Measurements from ENCODE around the gene DOCK2. TPM values are rescaled to one million over a fixed set of nuclear protein-coding genes. Genes with fewer than 3 reads are reported as not detected.

DOCK2 gene
- total RNA-seq, 1 experiment from 2014 or later: 0.26 TPM

DNA sequence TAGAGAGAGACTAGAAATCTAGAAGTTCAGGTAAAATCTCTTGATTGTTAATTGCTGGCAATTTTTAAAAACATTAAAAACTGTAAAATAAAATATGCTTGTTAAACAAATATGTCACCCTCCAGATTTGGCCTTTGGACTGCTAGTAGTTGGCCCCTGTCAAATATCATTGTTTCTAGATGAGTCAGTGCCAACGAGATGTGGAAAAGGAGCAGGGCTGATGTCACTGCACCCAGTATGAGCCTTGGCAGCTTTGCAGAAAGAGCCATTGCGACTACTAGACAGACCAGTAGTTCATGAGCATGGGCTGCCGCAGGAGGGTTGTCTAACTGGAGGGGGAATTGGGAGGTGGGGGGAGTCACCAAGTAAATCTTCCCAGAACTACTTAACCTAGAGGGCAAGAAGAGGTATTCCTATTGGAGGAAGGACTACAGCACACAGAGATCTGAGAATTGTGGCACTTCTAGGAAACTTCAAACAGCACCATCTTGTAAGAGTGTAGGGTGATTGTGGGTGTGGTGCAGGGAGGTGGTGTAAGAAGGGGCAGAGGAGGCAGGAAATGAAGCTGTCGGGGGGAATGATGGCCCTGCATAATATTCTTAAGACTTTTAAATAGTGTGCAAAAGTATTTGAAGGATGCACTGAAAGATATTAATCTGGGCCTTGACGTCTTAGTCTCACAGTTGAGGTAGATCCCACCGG lies 7.1 kb upstream of the DOCK2 start:
- H2AFZ ChIP-seq (ENCODE audit: low read length): peak overlapping the region; percentile 40; the same call in 1 of the 2 replicates
- H3K4me3 ChIP-seq (ENCODE audit: low read length): no peak overlapping the region
- ChIA-PET POLR2A (ENCODE audit: unreplicated experiment) (no interaction called here), CTCF (interaction anchor here (0.8 kb wide), 1 partner anchor 13 kb away, joined by 3 read pairs; no protein-coding TSS in a partner anchor)
- BruUV-seq (replicated peaks): no TSS peak
- H3K79me2 ChIP-seq (ENCODE audit: low read length): no peaks in the 10 kb centered on the region
- ATAC-seq (peak; percentile 65), DNase-seq (peak; percentile 86)
- TF ChIP-seq CTCF (conservative IDR thresholded peaks at IDR 0.05; ENCODE audit: low read depth, low read length) (no peak), EZH2phosphoT487 (IDR thresholded peaks at IDR 0.05; ENCODE audit: borderline replicate concordance, low read length) (no peak), EZH2 (IDR thresholded peaks at IDR 0.05; ENCODE audit: low read length, unreplicated experiment) (no peak)
- H3F3A ChIP-seq (ENCODE audit: low read length, unreplicated experiment): no peaks in the 10 kb centered on the region
- H3K9me2 ChIP-seq (replicated peaks; ENCODE audit: low read length): no peaks in the 10 kb centered on the region
- peaks cover 3% of the 10 kb centered on the region; the same call in 1 of the 2 replicates for H3K9me3 ChIP-seq (ENCODE audit: low read length)
- H3K4me1 ChIP-seq (ENCODE audit: insufficient read depth, low read length): peaks cover 46% of the 10 kb centered on the region
- intact Hi-C loops (cut with micrococcal nuclease): no loop called here
- no peaks in the 10 kb centered on the region for H4K20me1 ChIP-seq (ENCODE audit: low read length)
- no peaks in the 10 kb centered on the region for H3K27me3 ChIP-seq (ENCODE audit: low read length)
- H3K36me3 ChIP-seq (ENCODE audit: low read depth, low read length): no peaks in the 10 kb centered on the region
- H3K9ac ChIP-seq (ENCODE audit: low read length): no peak overlapping the region
- H3K4me2 ChIP-seq (ENCODE audit: low read length): peak overlapping the region; percentile 16; the same call in 1 of the 2 replicates
- peak overlapping the region; percentile 41 for H3K27ac ChIP-seq (ENCODE audit: low read length)

- H3K27me3 ChIP-seq (ENCODE audit: low read length): no peaks in the 10 kb centered on the region
- POLR2A ChIA-PET (ENCODE audit: unreplicated experiment): interaction anchor here (0.7 kb wide), 1 partner anchor 9 kb away, joined by 3 read pairs; no protein-coding TSS in a partner anchor
- H3F3A ChIP-seq (ENCODE audit: low read length, unreplicated experiment): no peaks in the 10 kb centered on the region
- no peak overlapping the region for H3K27ac ChIP-seq (ENCODE audit: low read length)
- H4K20me1 ChIP-seq (ENCODE audit: low read length): no peaks in the 10 kb centered on the region
- H3K4me2 ChIP-seq (ENCODE audit: low read length): no peak overlapping the region
- peaks cover 45% of the 10 kb centered on the region for H3K4me1 ChIP-seq (ENCODE audit: insufficient read depth, low read length)
- BruUV-seq (replicated peaks): no TSS peak
- H3K36me3 ChIP-seq (ENCODE audit: low read depth, low read length): no peaks in the 10 kb centered on the region
- intact Hi-C loops (cut with micrococcal nuclease): no loop called here
- no peaks in the 10 kb centered on the region for H3K9me2 ChIP-seq (replicated peaks; ENCODE audit: low read length)
- DNase-seq (no peak), ATAC-seq (no peak)
- peaks cover 3% of the 10 kb centered on the region; the same call in 1 of the 2 replicates for H3K9me3 ChIP-seq (ENCODE audit: low read length)
- H3K4me3 ChIP-seq (ENCODE audit: low read length): no peak overlapping the region
- no peaks in the 10 kb centered on the region for H3K79me2 ChIP-seq (ENCODE audit: low read length)
- TF ChIP-seq CTCF (conservative IDR thresholded peaks at IDR 0.05; ENCODE audit: low read depth, low read length): no peak
- TF ChIP-seq EZH2 (IDR thresholded peaks at IDR 0.05; ENCODE audit: low read length, unreplicated experiment): no peak
- no peak for TF ChIP-seq EZH2phosphoT487 (IDR thresholded peaks at IDR 0.05; ENCODE audit: borderline replicate concordance, low read length)
- CTCF ChIA-PET: no interaction called here
- H3K9ac ChIP-seq (ENCODE audit: low read length): no peak overlapping the region
- no peak overlapping the region for H2AFZ ChIP-seq (ENCODE audit: low read length)
Measured at GRCh38 chr5:169631360-169631759, 5.7 kb upstream of the DOCK2 start.

DNA sequence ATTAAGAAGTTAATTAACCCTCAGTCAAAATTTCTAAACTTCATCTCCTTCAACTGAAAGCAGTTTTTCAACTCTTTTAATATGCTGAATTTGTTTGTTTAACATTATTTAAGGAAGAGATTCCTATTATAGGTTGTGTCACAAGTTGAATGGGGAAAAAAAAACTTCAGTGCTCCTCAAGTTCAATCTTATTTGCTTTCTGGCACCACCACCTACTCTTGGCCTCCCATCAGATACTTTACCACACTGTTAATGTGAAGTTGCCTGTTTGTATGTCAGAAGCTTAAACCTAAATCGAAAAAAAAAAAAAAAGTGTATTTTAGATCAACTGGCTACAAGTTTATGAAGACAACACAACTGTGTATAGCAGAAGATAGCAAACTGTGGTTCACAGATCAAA lies 4.1 kb upstream of the DOCK2 start:
- no peaks in the 10 kb centered on the region for H4K20me1 ChIP-seq (ENCODE audit: low read length)
- H3K4me1 ChIP-seq (ENCODE audit: insufficient read depth, low read length): peaks cover 35% of the 10 kb centered on the region
- no peak overlapping the region for H2AFZ ChIP-seq (ENCODE audit: low read length)
- ChIA-PET POLR2A (ENCODE audit: unreplicated experiment) (interaction anchor here (0.9 kb wide), 1 partner anchor 30 kb away, joined by 4 read pairs; no protein-coding TSS in a partner anchor), CTCF (interaction anchor here (0.6 kb wide), 1 partner anchor 169 kb away, joined by 3 read pairs; no protein-coding TSS in a partner anchor)
- BruUV-seq (replicated peaks): no TSS peak
- peak overlapping the region; percentile 14; the same call in 1 of the 2 replicates for H3K4me2 ChIP-seq (ENCODE audit: low read length)
- H3K79me2 ChIP-seq (ENCODE audit: low read length): no peaks in the 10 kb centered on the region
- no peak overlapping the region for H3K9ac ChIP-seq (ENCODE audit: low read length)
- no peak for TF ChIP-seq CTCF (conservative IDR thresholded peaks at IDR 0.05; ENCODE audit: low read depth, low read length)
- TF ChIP-seq EZH2phosphoT487 (IDR thresholded peaks at IDR 0.05; ENCODE audit: borderline replicate concordance, low read length): no peak
- TF ChIP-seq EZH2 (IDR thresholded peaks at IDR 0.05; ENCODE audit: low read length, unreplicated experiment): no peak
- no peak overlapping the region for H3K4me3 ChIP-seq (ENCODE audit: low read length)
- H3K27me3 ChIP-seq (ENCODE audit: low read length): no peaks in the 10 kb centered on the region
- no peaks in the 10 kb centered on the region for H3F3A ChIP-seq (ENCODE audit: low read length, unreplicated experiment)
- peaks cover 3% of the 10 kb centered on the region; the same call in 1 of the 2 replicates for H3K9me3 ChIP-seq (ENCODE audit: low read length)
- no peaks in the 10 kb centered on the region for H3K36me3 ChIP-seq (ENCODE audit: low read depth, low read length)
- intact Hi-C loops (cut with micrococcal nuclease): loop anchor here (1.0 to 2.0 kb wide), 5 partner anchors 31 to 63 kb away; no protein-coding TSS in a partner anchor
- peak overlapping the region; percentile 38 for H3K27ac ChIP-seq (ENCODE audit: low read length)
- DNase-seq (peak; percentile 7), ATAC-seq (peak; percentile 48)
- no peaks in the 10 kb centered on the region for H3K9me2 ChIP-seq (replicated peaks; ENCODE audit: low read length)

Measured in PC-3 (cell line).